GM18951 (cell line): ENCODE data around the gene ZBTB20.

ENCODE experiments used
- POLR2A ChIP-seq: IDR thresholded peaks from 4 replicates; pipeline ENCODE4 v1.6.1; 2011; ENCODE audit warnings: mild to moderate bottlenecking; ENCODE audit not compliant: insufficient read length, insufficient read depth; ENCODE audit errors: extremely low read depth
- in situ Hi-C: fragments of 300-500 bp; cut with MboI; formaldehyde crosslinking; loops from one replicate; pipeline ENCODE4 v1.12.0; 2022; ENCODE audit warnings: low sequenced_read_pairs, mixed read lengths, inconsistent platforms; ENCODE audit not compliant: unreplicated experiment

Gene ZBTB20

GRCh38 chr3:114558271-114558670 is 588.8 kb downstream of the ZBTB20 start:
- in situ Hi-C loops, result no loop called here
- TF ChIP-seq POLR2A, result no peak

DNA sequence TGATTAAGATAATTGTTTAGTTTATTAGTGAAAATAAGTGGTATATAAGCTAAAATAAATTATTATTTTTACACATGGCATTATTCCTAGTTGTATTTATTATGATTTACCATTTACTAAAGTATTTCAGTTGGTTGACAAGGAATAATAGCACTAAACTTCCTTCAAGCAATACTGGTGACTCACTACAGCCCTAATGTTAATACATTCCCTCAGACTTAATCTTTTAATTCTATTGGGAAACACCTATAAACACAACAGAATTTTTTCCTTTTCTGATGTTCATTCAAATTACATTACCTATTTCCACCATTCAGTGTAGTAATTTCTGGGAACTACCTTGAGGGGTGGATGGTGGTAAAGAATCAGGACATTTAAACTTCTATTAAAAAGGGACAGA is 589.3 kb downstream of the ZBTB20 start:
- TF ChIP-seq POLR2A, result no peak
- in situ Hi-C loops, result no loop called here

- no peak for TF ChIP-seq POLR2A
- in situ Hi-C loops, result no loop called here
Observed at GRCh38 chr3:114556657-114557213, 590.4 kb downstream of the ZBTB20 start.

DNA sequence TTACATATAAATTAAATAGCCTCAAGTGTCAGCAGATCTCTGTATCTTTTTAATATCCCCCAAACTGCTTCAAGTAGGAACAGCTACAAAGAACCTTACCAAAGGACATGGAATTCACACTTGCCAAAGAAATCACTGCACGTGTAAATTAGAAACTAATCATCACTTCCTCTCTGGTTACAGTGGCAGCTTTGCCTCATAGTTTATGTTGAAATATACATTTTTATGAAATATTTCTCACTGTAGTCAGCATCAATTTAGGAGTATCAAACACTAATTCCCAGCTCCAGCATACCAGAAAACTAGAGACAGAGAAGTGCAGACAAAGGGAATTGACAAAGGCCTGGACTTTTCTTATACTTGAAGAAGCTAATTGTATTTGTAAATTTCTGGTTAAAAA is 592.4 kb downstream of the ZBTB20 start:
- no peak for TF ChIP-seq POLR2A
- in situ Hi-C loops, result no loop called here

DNA sequence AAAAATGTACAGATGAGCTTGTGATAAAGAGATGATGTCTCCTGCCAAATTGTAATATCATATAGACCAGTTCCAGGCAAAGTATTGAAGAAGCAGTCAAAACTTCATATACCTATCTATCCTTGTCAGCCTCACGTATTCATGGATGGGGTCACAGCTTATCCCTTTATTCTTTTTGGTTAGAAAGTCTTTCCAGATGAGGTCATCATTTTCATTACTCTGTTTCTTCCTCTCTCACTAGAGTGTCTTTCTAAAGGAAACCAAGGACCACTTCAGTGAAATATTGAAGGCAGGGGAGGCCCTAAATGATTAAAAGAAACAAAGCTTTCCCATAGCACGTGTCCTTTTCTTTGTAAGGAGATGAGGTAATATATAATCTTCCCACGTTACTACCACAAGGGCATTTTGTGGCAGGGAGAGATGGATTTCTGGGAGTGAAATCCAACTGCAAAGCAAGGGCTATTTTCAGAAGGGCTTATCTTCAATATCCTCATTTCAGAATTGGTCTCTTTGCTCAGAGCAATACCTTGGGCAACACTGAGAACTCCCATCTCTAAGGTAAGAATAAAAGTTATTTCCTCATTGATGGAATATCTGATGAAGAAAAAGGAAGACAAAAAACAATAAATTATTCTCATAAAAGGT is 593.0 kb downstream of the ZBTB20 start:
- in situ Hi-C loops, result no loop called here
- no peak for TF ChIP-seq POLR2A

- no peak for TF ChIP-seq POLR2A
- in situ Hi-C loops, result no loop called here
Observed at GRCh38 chr3:114552527-114552812, 594.6 kb downstream of the ZBTB20 start.

DNA sequence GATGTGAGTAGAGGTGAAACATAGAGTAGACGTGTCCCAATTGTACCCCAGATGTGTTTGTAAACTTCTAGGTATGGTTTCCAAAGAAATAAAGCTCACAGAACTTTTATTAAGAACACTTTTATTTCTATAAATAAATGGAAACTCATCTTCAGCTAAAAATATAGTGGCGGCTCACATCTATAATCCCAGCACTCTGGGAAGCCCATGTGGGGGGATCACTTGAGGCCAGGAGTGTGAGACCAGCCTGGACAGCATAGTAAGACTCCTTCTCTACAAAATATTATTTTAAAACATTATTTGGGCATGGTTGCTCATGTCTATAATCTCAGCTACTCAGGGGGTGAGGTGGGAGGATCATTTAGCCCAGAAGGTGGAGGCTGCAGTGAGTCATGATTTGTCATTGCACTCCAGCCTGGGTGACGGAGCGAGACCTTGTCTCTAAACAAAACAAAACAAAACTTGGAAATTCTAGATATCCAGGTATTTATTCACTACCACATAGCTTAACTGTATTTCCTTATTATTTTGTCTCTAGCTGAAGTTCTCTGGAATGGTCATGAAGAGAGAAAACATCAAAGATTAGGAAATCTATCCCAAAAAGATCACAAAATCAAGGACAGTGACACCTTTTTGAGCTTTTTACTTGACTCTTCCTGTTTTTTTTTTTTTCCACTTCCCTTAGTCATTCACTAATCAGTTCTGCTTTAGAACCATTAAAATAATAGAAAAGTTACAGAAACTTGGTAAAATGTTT is 595.1 kb downstream of the ZBTB20 start:
- TF ChIP-seq POLR2A, result no peak
- in situ Hi-C loops, result no loop called here

GRCh38 chr3:114550165-114550564 is 596.9 kb downstream of the ZBTB20 start:
- TF ChIP-seq POLR2A, result no peak
- in situ Hi-C loops, result no loop called here

DNA sequence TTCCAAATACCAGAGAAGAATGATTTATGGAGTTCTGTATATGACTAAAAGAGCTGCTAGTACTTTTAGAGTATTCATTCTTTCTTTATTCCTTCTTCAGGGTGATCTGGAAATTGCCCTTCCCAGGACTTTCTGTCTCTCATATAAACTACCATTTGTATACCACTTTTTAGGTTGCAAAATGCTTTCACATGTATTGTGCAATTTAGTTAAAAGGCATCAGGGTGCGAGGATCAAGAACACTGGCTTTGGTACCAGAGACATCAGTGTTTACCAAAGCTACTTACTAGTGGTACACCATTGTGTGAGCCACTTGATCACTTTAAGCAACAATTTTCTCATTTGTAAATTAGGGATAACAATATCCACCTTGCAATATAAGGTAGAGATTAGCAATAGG is 601.9 kb downstream of the ZBTB20 start:
- TF ChIP-seq POLR2A, result no peak
- in situ Hi-C loops, result no loop called here

- TF ChIP-seq POLR2A, result no peak
- in situ Hi-C loops, result no loop called here
Observed at GRCh38 chr3:114542359-114542758, 604.7 kb downstream of the ZBTB20 start.

- in situ Hi-C loops, result no loop called here
- TF ChIP-seq POLR2A, result no peak
Observed at GRCh38 chr3:114539525-114539924, 607.6 kb downstream of the ZBTB20 start.

DNA sequence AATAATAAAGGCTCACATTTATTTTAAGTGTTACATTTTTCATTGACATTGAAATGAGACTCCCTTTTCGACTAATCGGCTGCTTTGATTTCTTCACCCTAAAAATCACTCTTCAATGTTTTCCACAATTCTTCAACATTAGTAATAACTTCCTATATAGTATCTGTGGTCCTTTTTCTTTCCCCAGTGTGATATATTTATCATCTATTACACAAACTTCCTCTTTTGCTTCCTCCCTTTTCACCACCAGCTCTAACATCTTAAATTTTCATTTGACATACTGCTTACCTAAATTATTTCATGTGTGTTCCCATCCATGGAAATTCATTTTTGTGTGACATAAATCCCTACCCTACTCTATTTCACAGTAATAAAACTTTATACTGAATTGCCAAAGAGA is 608.9 kb downstream of the ZBTB20 start:
- in situ Hi-C loops, result no loop called here
- TF ChIP-seq POLR2A, result no peak

DNA sequence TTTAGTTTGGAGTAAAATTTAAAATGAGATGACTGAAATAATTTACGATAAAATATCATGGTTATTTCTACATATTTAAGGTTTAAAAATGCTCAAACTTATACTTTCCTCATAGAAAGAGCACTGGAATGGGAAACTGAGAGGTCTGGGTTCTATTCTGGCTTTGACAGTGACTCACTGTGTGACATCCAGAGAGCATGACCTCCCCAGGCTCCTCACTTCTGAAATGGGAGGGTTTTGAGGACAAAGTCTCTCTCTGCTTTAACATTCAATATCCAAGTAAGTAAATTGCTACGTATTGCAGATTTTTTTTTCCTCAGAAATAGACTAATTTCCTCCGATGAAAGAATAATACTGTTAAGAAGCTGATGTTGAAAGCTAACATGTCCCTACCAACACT is 618.6 kb downstream of the ZBTB20 start:
- no peak for TF ChIP-seq POLR2A
- in situ Hi-C loops, result no loop called here

- in situ Hi-C loops, result no loop called here
- no peak for TF ChIP-seq POLR2A
Observed at GRCh38 chr3:114527036-114527644, 619.9 kb downstream of the ZBTB20 start.
